ENCODE results near the gene MLNR.

- TF ChIP-seq RAD21 (IDR thresholded peaks at IDR 0.05; ENCODE audit: low read length) (no peak), REST (IDR thresholded peaks at IDR 0.05; ENCODE audit: low read depth, low read length) (no peak), POLR2AphosphoS5 (IDR thresholded peaks at IDR 0.05; ENCODE audit: low read depth, low read length) (no peak)
- TF ChIP-seq, protein P1, sequence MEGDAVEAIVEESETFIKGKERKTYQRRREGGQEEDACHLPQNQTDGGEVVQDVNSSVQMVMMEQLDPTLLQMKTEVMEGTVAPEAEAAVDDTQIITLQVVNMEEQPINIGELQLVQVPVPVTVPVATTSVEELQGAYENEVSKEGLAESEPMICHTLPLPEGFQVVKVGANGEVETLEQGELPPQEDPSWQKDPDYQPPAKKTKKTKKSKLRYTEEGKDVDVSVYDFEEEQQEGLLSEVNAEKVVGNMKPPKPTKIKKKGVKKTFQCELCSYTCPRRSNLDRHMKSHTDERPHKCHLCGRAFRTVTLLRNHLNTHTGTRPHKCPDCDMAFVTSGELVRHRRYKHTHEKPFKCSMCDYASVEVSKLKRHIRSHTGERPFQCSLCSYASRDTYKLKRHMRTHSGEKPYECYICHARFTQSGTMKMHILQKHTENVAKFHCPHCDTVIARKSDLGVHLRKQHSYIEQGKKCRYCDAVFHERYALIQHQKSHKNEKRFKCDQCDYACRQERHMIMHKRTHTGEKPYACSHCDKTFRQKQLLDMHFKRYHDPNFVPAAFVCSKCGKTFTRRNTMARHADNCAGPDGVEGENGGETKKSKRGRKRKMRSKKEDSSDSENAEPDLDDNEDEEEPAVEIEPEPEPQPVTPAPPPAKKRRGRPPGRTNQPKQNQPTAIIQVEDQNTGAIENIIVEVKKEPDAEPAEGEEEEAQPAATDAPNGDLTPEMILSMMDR (IDR thresholded peaks at IDR 0.05) = peak; percentile 31
Observed at GRCh38 chr13:49220036-49220855, at the start of gene MLNR.
